Measurements from ENCODE around the gene CARD6. TPM values are rescaled to one million over a fixed set of nuclear protein-coding genes. Genes with fewer than 3 reads are reported as not detected.
"Not testable (repeated sequence)": the region's sequence is repeated elsewhere in the genome, so short reads cannot be mapped to it uniquely, and the experiment has no call there.

The CARD6 gene
- total RNA-seq, 1 experiment from 2014 or later: 10.3 TPM

DNA sequence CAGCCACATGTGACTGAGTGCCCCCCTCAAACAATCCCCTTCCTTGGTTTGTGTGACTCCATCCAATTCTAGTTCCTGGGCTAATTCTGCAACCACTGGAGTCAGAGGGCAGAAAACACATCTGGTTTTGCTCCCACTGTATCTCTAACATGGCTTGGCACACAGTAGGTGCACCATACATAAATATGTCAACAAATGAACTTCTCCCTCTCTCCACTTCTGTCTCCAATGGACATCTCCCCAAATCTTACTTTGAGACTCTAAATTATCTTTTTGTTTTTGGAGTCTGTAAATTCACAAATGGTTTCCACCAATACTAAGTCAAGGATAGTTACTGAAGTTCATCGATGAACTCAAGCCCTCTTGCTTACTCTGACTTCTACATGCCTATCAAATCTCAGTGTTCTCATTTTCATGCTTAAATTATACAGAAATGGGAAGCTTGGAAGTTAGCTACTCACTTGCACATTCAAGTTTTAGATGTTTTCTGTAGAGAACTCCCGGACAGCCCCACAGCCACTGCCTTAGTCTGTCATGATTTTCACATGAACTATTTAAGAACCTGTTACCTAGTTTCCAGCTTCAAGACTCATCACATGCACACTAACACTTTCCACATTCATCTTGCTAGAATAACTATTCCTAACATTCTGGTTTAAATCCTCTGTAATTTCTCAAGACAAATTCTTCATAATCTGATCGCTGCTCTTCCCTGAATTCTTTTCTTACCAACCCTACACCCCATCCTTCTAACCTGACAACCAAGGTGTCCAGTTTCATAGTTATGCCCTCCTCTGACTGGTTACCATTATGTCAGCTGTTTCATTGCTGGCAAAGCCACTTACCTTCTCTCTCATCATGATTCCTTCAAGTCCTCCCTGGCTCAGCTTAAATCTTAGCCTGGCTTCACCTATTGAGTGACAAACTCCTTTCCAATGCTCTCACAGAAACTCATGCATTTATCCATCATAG is 12.2 kb upstream of the CARD6 start:
- no peak for DNase-seq (ENCODE audit: low spot score)

GRCh38 chr5:40829748-40830533 is 11.2 kb upstream of the CARD6 start:
- no peak for DNase-seq (ENCODE audit: low spot score)

DNA sequence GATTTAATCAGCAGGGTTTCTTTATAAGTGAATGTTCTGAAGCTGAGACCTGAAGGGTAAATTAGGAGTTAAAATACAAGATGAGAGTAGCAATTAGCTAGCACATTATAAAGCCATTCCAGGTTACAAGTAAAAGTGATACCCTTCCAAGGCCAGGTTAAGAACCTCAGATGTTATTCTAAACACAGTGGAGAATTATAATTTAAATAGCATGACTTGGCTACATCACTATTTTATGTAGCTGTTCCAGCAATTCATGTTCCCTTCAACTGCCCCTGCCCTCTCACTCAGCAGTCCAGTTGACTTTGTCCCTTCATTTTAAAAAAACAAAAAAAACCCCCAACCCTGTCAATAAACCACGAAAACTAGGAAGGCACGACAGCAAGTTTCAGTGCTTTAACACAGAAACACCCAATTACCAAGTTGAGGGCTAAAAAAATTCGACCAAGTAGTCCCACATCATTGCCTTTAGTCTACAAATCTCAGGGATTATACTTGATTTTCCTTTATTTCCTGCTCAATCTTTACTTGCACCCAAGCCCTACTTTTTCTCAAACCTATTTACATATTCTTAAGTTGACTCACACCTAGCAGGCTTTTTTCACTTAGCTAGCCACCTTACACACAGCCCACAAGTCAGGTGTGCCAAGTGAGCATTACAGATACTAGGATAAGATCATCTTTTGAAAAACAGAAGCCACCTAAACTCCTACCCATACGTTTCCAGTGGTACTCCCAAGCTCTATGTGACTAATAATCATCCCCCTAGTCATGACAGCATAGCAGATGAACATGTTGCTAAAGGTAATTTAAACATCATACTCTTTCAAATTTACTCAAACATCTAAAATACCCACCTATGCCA is 9.6 kb upstream of the CARD6 start:
- no peak for DNase-seq (ENCODE audit: low spot score)

- no peak for DNase-seq (ENCODE audit: low spot score)
These were observed 8.8 kb upstream of the CARD6 start for GRCh38 chr5:40832345-40832744.

DNA sequence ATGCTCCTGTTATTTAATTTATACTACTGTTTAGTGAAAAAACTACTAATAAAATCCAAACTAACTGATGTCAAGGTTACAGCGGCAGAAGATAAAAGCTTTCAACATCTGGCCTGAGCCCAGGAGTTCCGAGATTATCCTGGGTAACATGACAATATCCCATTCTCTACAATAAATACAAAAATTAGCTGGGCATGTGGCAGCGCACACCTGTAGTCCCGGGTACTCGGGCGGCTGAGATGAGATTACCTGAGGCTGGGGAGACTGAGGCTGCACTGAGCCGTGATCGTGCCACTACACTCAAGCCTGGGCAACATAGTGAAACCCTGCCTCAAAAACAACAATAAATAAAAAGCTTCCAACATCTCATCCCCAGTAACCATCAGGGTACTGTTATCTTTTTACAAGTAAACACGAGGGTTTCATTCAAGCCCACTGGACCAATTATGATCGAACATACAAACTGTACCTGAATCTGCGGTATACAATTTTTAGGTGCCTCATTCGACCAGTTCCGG is 7.4 kb upstream of the CARD6 start:
- no peak for DNase-seq (ENCODE audit: low spot score)

- peak; percentile 26 for DNase-seq (ENCODE audit: low spot score)
These were observed 6.7 kb upstream of the CARD6 start for GRCh38 chr5:40834391-40834848.

GRCh38 chr5:40834849-40835787 is 6.0 kb upstream of the CARD6 start, which contains the start of gene RPL37:
Gene RPL37 (minus strand): TSS chr5:40835222. CDS start chr5:40835185, 37 bp downstream.
- peak; percentile 95 for DNase-seq (ENCODE audit: low spot score)

- DNase-seq (ENCODE audit: low spot score): no peak
These were observed 3.1 kb upstream of the CARD6 start for GRCh38 chr5:40838086-40838485.

DNA sequence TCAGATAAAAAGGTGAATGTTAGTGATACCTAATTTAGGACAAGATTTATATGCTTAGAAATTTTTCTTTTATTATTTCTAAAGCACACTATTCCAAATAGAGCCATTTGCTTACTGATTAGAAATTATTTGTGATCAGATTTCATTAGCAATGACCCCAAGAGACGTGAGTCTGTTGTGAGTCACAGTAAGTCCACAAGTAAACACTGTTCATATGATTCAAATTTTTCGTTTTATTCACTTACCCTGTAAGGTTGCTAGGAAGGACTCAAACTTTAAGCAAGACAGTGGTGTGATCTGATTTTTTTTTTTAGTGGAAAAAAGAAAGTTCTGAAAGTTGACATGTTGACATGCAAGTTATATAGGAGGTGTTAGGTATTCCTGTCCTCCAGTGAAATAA is 1.2 kb downstream of the CARD6 start:
- no peak for DNase-seq (ENCODE audit: low spot score)

DNA sequence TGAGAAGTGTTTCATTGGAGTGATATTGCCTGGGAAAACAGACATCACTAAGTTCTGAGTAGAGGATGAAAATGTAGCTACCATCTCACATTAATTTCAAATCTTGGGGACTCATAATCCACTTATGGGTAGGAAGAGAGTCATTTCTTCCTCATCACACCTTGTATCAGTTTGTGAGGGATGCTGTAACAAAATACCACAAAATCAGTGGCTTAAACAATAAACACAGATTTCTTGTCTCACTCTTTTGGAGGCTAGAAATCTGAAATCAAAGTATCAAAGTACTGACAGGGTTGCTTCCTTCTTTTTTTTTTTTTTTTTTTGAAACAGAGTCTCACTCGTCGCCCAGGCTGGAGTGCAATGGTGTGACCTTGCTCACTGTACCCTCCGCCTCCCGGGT is 3.4 kb downstream of the CARD6 start:
- DNase-seq (ENCODE audit: low spot score): no peak

- no peak for DNase-seq (ENCODE audit: low spot score)
These were observed 5.2 kb downstream of the CARD6 start for GRCh38 chr5:40846371-40846770.

DNA sequence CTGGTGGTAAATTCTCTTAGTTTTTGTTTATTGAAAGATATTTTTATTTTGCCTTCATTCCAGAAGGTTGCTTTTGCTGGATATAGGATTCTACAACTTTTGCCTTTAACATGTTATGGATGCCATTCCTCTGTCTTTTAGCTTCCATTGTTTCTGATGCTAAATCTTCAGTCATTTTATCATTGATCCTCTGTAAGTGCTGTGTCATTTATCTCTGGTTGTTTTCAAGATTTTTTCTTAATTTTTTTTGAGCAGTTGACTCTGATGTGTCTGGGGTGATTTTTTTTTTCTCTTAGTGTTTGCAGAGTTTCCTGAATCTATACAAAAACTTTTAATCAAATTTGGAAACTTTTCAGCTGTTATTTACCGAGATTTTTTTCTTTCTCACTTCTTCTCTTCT is 6.4 kb downstream of the CARD6 start:
- DNase-seq (ENCODE audit: low spot score): no peak

GRCh38 chr5:40853632-40854192 is 12.5 kb downstream of the CARD6 start:
- DNase-seq (ENCODE audit: low spot score): no peak

DNA sequence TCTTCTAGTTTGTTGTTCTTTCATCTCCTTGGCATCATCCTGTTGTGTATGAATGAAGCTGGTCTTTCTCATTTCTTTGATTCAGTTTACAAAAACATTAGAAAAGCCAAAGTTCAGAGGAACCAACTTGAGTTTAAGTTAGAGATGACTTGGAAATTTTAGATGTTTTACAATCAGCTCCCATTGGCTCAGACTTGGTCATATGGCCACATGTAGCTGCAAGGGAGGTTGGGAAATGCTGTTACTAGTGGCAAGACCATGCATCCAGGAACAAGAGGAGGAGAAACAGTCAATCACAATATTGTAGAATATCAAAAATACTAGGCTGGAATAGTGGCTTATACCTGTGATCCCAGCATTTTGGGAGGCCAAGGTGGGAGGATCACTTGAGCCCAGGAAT is 19.5 kb downstream of the CARD6 start:
- DNase-seq (ENCODE audit: low spot score): no peak

DNA sequence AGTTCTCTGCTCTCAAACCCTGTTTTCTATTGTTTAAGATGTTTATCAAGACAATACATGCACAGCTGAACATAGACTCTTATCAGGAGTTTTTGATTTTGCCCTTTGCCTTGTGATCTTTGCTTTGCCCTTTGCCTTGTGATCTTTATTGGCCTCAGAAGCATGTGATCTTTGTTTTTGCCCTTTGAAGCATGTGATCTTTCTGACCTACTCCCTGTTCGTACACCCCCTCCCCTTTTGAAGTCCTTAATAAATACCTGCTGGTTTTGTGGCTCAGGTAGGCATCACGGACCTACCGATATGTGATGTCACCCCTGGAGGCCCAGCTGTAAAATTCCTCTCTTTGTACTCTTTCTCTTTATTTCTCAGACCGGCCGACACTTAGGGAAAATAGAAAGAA is 23.8 kb downstream of the CARD6 start:
- DNase-seq (ENCODE audit: low spot score): not testable (repeated sequence)

DNA sequence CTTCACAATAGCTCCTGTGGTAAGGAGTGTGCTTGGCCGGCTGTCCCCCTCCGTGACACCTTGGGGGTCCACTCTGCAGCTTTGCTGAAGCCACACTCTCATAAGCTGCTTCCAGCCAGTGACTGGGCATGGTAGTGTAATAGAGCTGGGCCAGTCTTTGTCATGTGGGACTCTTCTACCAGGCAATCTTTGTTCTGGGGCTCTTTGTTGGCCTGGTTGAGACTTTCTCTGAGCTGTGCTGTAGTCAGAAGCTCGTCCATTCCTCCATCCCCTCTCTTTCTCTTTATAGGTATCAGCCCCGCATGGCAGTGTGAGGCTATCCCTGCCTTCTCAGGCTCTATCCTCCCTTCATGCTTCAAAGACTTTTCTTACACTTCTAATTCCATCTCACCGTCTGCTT is 25.7 kb downstream of the CARD6 start:
- no peak for DNase-seq (ENCODE audit: low spot score)

GRCh38 chr5:40869384-40869783 is 28.2 kb downstream of the CARD6 start:
- DNase-seq (ENCODE audit: low spot score): no peak

- DNase-seq (ENCODE audit: low spot score): peak; percentile 13
These were observed 30.0 kb downstream of the CARD6 start for GRCh38 chr5:40871177-40871576.

- not testable (repeated sequence) for DNase-seq (ENCODE audit: low spot score)
These were observed 31.1 kb downstream of the CARD6 start for GRCh38 chr5:40872253-40872652.

Data from A172 (cell line).